Measurements from ENCODE around the gene AQP12B. TPM values are rescaled to one million over a fixed set of nuclear protein-coding genes. Genes with fewer than 3 reads are reported as not detected.
"Not testable (repeated sequence)": the region's sequence is repeated elsewhere in the genome, so short reads cannot be mapped to it uniquely, and the experiment has no call there.

AQP12B gene
- total RNA-seq, 1 experiment from 2014 or later = not detected

- not testable (repeated sequence) for H2BK20ac ChIP-seq (ENCODE audit: low read depth, low read length, poor library complexity, severe bottlenecking); H3K9me3 Mint-ChIP-seq; H3K79me2 ChIP-seq (ENCODE audit: insufficient read depth, low read length); H4K5ac ChIP-seq (ENCODE audit: insufficient read length, low read depth, low read length); H3K27me3 ChIP-seq (ENCODE audit: insufficient read depth, low read length); H2BK15ac ChIP-seq (ENCODE audit: low read depth, low read length); H3K23me2 ChIP-seq (ENCODE audit: insufficient read length, low read depth, low read length, poor library complexity, severe bottlenecking); H4K91ac ChIP-seq (ENCODE audit: insufficient read length, low read depth, low read length); H3K4me2 ChIP-seq (ENCODE audit: insufficient read depth, insufficient read length, low read length); H3K79me1 ChIP-seq (ENCODE audit: insufficient read depth, low read depth, low read length, poor library complexity, severe bottlenecking); H3K14ac ChIP-seq (ENCODE audit: insufficient read depth, low read length); H2BK120ac ChIP-seq (ENCODE audit: low read depth, low read length, poor library complexity, severe bottlenecking); H2BK12ac ChIP-seq (ENCODE audit: insufficient read length, low read depth, low read length); H3K23ac ChIP-seq (ENCODE audit: insufficient read length, low read depth, low read length); H3K18ac ChIP-seq (ENCODE audit: insufficient read length, low read depth, low read length); H3K4me3 Mint-ChIP-seq; H3T11ph ChIP-seq (ENCODE audit: low read length); H3K9ac ChIP-seq (ENCODE audit: extremely low read depth, insufficient read length, low read length); H3K56ac ChIP-seq (ENCODE audit: insufficient read length, low read depth, low read length); H3K4ac ChIP-seq (ENCODE audit: low read depth, low read length); H3K27me3 Mint-ChIP-seq (ENCODE audit: low read depth); H2AK5ac ChIP-seq (ENCODE audit: insufficient read length, low read length); H3K4me1 ChIP-seq (ENCODE audit: insufficient read depth, low read length); H3K9me3 ChIP-seq (ENCODE audit: control insufficient read depth, low read depth, low read length); H3K4me1 Mint-ChIP-seq; H4K8ac ChIP-seq (replicated peaks; ENCODE audit: insufficient read length, low read depth, low read length); H3K36me3 Mint-ChIP-seq (ENCODE audit: insufficient read depth in 1 of 3, low read depth in 3 of 3); H4K20me1 ChIP-seq (ENCODE audit: control insufficient read depth, insufficient read depth, insufficient read length); H2AFZ ChIP-seq (ENCODE audit: low read length); H2BK5ac ChIP-seq (ENCODE audit: insufficient read length, low read length); H3K27ac ChIP-seq (ENCODE audit: insufficient read length, low read depth, low read length)
- H3K27ac Mint-ChIP-seq = peak overlapping the region in 1 of 3 experiments; percentile 48; a peak in 1 of 7 replicates
- peak; percentile 16 for DNase-seq
- WGBS (ENCODE audit: extremely low coverage, insufficient read length, low lambda C conversion rate) = no CpG with 5 or more reads among the region's 15 CpGs
Measured at GRCh38 chr2:240683329-240683979, 769 bp upstream of the AQP12B start.

GRCh38 chr2:240680185-240680584 is 2.5 kb downstream of the AQP12B start:
- not testable (repeated sequence) for H4K20me1 ChIP-seq (ENCODE audit: control insufficient read depth, insufficient read depth, insufficient read length); H3K9me3 ChIP-seq (ENCODE audit: control insufficient read depth, low read depth, low read length); H2BK20ac ChIP-seq (ENCODE audit: low read depth, low read length, poor library complexity, severe bottlenecking); H4K8ac ChIP-seq (replicated peaks; ENCODE audit: insufficient read length, low read depth, low read length); H3K14ac ChIP-seq (ENCODE audit: insufficient read depth, low read length); H3K27ac Mint-ChIP-seq; H3K4ac ChIP-seq (ENCODE audit: low read depth, low read length); H3T11ph ChIP-seq (ENCODE audit: low read length); H4K91ac ChIP-seq (ENCODE audit: insufficient read length, low read depth, low read length); H3K4me3 Mint-ChIP-seq; H3K27me3 ChIP-seq (ENCODE audit: insufficient read depth, low read length); H3K18ac ChIP-seq (ENCODE audit: insufficient read length, low read depth, low read length); H2AFZ ChIP-seq (ENCODE audit: low read length); H2AK5ac ChIP-seq (ENCODE audit: insufficient read length, low read length); DNase-seq; H3K23me2 ChIP-seq (ENCODE audit: insufficient read length, low read depth, low read length, poor library complexity, severe bottlenecking); H2BK120ac ChIP-seq (ENCODE audit: low read depth, low read length, poor library complexity, severe bottlenecking); H3K56ac ChIP-seq (ENCODE audit: insufficient read length, low read depth, low read length); H3K27me3 Mint-ChIP-seq (ENCODE audit: low read depth); H2BK5ac ChIP-seq (ENCODE audit: insufficient read length, low read length); H3K9me3 Mint-ChIP-seq; H2BK15ac ChIP-seq (ENCODE audit: low read depth, low read length); H3K36me3 Mint-ChIP-seq (ENCODE audit: insufficient read depth in 1 of 3, low read depth in 3 of 3); H3K79me1 ChIP-seq (ENCODE audit: insufficient read depth, low read depth, low read length, poor library complexity, severe bottlenecking); H3K4me1 ChIP-seq (ENCODE audit: insufficient read depth, low read length); H3K79me2 ChIP-seq (ENCODE audit: insufficient read depth, low read length); H3K4me1 Mint-ChIP-seq; H3K23ac ChIP-seq (ENCODE audit: insufficient read length, low read depth, low read length); H3K4me2 ChIP-seq (ENCODE audit: insufficient read depth, insufficient read length, low read length); H2BK12ac ChIP-seq (ENCODE audit: insufficient read length, low read depth, low read length); H3K9ac ChIP-seq (ENCODE audit: extremely low read depth, insufficient read length, low read length); H3K27ac ChIP-seq (ENCODE audit: insufficient read length, low read depth, low read length); H4K5ac ChIP-seq (ENCODE audit: insufficient read length, low read depth, low read length)
- WGBS (ENCODE audit: extremely low coverage, insufficient read length, low lambda C conversion rate) = no CpG with 5 or more reads among the region's 11 CpGs
